Sigmoid colon (tissue), 4 donors: ENCODE measurements around the gene HPS4.

Experiments
- CTCF ChIP-seq, 4 experiments: fragments of 450-650 bp in 3 of 4; fragments of 200-600 bp in 1 of 4; IDR thresholded peaks; one replicate each; pipeline ENCODE4 v1.5.1; 2016 to 2019; ENCODE audit warnings: antibody characterized with exemption in 4 of 4, mild to moderate bottlenecking in 3 of 4, moderate library complexity in 2 of 4
- EP300 ChIP-seq, 4 donors: sonication (generic); formaldehyde crosslinking; IDR thresholded peaks; one replicate each; pipeline ENCODE4 v1.6.1; 2017; ENCODE audit warnings: antibody characterized with exemption in 4 of 4
- POLR2A ChIP-seq, 2 donors: fragments of 450-650 bp; IDR thresholded peaks; one replicate each; pipeline ENCODE4 v1.6.1; 2016; ENCODE audit warnings: antibody characterized with exemption in 2 of 2, mild to moderate bottlenecking in 2 of 2, moderate library complexity in 2 of 2
- POLR2AphosphoS5 ChIP-seq, 4 donors: sonication (generic); formaldehyde crosslinking; IDR thresholded peaks; one replicate each; pipeline ENCODE4 v1.6.1; 2017; ENCODE audit warnings: antibody characterized with exemption in 4 of 4

GRCh38 chr22:26443901-26444690 lies 39.5 kb downstream of the HPS4 start:
- TF ChIP-seq CTCF (IDR thresholded peaks at IDR 0.05), result no peak
- TF ChIP-seq POLR2A (IDR thresholded peaks at IDR 0.05), result no peak
- no peak for TF ChIP-seq EP300 (IDR thresholded peaks at IDR 0.05)
- no peak for TF ChIP-seq POLR2AphosphoS5 (IDR thresholded peaks at IDR 0.05)
